NCI-H2029 (cell line): Measurements from ENCODE around the gene PGAP2.
"Not testable (repeated sequence)": the region's sequence is repeated elsewhere in the genome, so short reads cannot be mapped to it uniquely, and the experiment has no call there.

Experiments
- DNase-seq: peaks from one replicate; lab custom pipeline; 2025; lab: John Stamatoyannopoulos, UW

PGAP2 gene

DNA sequence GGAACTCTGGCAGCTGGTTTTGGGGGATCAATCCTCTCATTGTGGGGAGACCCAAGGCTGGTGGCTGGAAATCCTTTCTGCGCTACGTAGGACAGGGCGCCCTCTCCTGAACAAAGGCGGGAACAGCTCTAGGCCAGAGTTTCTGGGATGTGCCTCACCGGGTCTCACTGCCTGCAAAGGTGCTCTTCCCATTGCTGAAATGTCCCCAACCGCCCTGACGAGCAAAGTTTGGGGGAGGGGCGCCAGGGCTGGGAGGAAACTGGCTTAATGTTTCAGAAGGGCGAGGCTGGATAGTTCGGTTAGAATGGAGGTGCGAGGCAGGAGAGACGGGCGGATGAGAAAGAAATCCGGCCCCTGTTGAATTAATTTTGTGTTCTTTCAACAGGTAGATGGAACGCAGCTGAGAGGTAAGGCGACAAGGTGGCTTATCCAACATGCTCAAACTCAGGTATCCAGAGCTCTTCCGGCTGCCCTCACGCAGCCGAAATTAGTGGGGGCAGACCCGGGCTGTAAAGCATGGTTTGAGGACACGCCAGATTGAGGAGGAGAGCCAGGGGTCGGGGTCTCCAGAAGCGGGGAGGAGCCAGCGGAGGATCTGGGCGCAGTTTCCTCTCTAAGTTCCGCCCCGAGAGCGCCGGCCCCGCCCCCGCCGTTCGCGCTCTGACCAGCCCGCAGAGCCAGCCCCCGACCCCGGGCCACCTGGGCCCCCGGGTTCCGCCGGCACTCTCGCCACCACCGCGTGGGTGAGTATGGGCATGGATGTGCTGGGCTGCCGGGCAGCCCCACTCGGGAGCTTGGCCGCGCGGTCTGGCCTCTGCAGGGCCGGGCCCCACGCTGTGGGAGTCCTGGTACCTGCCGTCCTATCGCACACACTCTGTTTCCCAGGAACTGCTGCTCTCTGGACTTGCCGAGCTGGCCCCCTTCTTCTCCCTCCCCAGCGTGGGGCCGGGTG, at the start of gene PGAP2:
PGAP2 (plus strand) TSS at position 652 of the 952 bp plus-strand sequence. CDS start 2,700 bp downstream, outside the sequence.
- peak; percentile 47 for DNase-seq

DNA sequence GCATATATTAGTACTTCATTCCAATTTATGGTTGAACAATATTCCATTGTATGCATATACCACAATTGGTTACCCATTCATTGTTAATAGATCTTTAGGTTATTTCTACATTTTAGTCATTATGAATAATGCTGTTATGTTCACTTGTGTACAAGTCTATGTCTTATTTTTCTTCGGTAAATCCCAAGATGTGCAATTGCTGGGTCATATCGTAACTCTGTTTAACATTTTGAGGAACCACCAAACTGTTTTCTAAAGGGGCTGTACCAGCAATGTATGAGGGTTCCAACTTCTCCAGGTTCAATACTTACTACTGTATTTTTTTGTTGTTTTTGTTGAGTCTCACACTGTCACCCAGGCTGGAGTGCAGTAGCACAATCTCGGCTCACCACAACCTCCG, 44.1 kb upstream of the PGAP2 start:
- DNase-seq: no peak

DNA sequence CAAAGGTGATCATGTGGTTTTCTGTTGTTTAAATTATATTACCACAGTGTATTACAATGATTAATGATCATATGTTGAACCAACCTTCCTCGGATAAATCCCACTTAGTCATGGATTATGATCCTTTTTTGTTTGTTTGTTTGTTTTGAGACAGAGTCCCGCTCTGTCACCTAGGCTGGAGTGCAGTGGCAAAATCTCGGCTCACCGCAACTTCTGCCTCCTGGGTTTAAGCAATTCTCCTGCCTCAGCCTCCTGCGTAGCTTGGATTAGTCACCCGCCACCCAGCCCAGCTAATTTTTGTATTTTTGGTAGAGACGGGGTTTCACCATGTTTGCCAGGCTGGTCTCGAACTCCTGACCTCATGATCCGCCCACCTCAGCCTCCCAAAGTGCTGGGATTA, 41.5 kb upstream of the PGAP2 start:
- DNase-seq: not testable (repeated sequence)

DNA sequence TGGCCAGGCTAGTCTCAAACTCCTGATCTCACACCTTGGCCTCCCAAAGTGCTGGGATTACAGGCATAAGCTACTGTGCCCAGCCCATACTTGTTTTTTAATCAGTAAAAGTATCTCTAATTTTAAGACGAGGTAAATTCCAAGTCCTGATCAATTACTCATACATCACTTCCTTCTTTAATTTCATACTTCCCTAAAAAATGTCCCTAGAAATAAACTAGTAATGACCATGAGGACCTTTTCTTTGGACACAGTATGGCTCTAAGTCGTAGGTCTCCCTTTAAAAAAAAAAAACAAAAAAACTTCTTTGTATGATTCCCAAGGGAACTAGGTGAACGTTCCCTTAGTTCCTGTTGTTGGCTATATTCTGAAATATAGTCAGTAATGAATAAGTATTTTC, 40.8 kb upstream of the PGAP2 start:
- no peak for DNase-seq

DNA sequence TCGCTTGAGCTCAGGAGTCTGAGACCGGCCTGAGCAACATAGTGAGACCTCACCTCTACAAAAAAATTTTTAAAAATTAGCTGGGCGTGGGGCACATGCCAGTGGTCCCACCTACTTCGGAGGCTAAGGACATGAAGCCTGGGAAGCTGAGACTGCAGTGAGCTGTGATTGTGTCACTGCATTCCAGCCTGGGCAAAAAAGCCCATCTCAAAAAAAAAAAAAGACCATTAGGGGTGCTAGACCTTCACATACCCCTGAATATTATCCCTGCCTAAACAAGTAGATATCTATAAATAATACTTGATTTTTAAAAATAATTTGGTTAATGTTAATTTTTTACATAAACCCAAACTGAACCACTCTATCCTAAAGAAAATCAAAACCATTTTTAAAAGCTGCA, 35.2 kb upstream of the PGAP2 start:
- DNase-seq: no peak

DNA sequence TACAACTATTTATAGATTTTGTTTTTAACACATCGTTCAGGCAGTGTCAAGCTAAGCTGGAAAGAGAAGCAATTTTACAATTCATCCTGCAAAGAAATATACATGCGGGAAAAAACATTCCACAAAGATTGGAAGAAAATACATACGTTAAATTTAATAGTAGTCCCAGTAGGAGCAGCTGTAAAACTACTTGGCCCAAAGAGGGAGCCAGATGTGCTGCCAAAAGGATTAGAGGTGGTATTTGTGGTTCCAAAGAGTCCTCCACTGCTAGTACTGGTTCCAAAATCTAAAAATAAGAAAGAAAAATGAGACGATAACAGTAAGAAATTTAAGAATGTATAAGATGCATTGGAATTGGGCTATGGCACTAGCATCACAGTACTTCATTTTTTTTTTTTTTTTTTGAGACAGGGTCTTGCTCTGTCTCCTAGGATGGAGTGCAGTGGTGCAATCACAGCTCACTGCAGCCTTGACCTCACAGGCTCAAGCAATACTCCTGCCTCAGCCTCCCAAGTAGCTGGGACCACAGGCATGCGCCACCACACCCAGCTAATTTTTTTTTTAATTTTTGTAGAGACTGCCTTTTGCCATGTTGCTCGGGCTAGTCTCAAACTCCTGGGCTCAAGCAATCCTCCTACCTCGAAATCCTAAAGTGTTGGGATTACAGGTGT, 32.5 kb upstream of the PGAP2 start:
- no peak for DNase-seq

DNA sequence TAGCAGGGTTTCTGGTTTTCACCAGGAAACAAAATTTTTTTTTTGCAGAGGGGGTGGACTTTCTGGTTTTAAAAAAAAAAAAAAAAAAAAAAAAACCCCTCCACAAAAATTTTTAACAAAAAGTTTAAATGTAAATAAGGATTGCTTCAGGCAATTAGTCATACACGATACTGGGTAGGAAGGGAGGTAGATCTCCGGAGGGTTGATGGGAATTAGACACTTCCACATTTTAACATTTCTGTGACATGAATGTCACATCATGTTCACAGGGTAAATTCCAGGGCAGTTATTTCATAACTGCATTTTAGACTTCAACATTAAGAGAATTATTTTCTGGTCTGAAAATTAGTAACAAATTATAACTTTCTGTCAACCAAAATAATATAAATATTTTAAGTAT, 26.9 kb upstream of the PGAP2 start:
- DNase-seq: no peak

DNA sequence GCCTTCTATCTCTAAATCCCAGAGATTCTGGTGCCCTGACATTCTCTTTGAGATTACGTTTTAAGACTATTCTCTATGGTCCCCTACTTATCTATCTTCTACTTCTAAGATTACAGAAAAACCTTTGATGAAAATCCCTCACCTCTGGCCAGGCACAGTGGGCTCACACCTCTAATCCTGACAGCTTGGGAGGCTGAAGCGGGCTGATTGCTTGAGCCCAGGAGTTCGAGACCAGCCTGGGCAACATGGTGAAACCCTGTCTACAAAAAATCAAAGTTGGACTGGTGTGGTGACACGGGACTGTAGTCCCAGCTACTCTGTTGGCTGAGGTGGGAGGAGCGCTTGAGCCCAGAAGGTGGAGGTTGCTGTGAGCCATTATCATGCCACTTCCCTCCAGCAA, 25.4 kb upstream of the PGAP2 start:
- no peak for DNase-seq

DNA sequence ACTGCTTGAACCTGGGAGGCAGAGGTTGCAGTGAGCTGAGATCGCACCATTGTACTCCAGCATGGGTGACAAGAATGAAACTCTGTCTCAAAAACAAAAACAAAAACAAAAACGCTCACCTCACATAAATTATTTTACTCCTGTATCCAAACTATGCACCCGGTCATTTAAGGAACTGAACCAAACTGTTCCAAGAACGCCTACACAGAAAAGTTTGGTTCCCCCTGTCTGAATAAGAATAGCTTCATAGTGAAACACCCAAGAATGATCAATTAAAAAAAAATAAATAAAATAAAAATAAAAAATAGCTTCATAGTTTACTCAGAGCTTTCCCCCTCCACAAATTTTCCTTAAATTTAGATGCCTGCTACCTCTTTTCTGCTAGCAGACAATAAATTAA, 24.7 kb upstream of the PGAP2 start:
- DNase-seq: no peak

DNA sequence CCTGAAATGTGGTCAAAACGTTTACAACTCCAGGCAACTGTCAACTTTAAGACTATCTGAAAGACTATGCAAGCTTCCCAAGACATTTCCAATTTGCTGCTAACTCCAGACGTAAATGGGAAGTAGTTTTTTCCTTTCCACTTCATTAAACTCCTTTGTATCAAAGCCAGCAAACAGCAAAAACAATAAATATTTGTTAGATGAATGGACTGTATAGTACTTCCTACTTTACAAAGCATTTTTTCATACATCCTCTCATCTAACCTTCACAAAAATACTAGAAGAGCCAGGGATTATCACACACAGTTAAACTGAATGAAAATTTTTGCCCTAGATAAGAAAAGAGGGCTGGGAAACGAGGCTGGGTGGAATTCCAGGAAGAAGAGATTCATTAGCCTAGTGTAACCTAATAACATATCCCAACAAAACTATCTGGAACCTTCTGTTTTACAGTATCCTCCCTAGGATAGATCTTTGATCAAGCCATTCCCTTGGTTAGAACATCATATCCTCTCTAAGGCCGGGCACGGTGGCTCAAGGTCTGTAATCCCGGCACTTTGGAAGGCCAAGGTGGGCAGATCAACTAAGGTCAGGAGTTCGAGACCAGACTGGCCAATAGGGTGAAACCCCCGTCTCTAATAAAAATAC, 21.5 kb upstream of the PGAP2 start:
- DNase-seq: no peak

DNA sequence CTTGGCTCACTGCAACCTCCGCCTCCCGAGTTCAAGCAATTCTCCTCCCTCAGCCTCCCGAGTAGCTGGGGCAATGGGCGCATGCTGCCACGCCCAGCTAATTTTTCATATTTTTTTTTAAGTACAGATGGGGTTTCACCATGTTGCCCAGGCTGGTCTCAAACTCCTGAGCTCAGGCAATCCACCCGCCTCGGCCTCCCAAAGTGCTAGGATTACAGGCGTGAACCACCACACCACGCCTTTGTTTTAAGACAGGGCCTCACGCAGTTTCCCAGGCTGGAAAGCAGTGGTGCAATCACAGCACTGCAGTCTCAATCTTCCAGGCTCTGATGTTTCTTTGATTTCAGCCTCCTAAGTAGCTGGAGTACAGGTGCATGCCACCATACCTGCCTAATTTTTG, 14.0 kb upstream of the PGAP2 start:
- not testable (repeated sequence) for DNase-seq

DNA sequence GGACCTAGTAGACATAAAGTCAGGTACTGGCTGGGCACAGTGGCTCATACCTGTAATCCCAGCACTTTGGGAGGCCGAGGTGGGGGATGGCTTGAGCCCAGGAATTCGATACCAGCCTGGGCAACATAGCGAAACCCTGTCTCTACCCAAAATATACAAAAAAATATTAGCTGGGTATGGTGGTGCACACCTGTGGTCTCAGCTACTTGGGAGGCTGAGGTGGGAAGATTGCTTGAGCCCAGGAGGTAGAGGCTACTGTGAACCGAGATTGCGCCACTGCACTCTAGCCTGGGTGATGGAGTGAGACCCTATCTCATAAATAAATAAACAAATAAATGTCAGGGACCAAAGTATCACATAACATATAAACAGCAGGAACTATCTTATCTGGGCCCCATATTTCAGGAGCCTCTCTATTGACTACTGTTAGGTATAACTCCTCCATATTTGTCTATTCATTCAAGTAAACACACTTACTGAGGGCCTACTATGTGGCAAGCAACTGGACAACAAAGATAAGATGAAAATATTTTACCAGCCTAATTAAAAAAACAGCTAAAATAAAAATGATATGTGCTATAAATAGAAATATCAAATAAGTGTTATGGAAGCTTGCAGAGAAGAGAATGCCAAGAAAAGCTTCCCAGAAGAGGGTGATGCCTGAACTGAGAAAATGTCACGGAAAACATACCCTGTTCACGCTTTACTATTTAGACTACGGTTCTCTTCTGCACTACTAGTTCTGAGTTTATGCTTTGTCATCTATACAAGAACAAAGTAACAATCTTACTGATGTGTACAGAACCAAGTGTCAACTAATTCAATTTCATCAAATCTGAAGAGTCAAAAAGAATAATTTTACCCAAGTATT, 13.0 kb upstream of the PGAP2 start:
- DNase-seq: no peak

DNA sequence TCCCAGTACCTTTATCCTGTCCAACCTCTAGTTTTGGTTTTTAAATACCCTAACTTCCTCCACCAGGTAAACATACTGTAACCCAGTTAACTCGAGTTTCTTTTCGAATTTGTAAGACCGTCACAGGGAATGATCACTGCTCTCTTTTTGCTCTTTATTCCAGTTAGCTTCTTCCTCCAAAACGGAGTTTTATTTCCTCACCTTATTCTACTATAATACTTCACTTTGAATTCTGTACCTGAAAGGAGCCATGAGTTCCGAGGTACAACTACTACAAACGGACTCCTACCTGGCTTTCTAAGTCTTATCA, 12.4 kb upstream of the PGAP2 start:
- no peak for DNase-seq

DNA sequence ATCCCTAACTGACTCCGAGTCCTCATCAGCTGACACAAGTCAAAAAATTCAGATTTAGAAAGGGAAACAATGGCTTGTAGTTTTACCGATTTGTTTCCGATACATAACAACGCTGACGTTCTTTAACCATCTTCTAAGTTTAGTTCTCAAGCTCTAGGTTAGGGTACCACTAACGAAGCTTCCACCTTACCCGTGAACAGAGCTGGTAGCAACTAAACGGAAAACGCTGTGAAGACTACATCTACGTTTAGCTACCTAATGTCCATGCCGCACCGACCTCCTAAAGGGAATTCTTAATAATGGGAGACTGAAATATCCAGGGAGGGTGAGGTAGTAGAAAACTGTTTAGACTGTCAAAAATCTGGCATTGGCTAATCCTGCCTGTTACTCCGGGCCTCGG, 12.0 kb upstream of the PGAP2 start:
- DNase-seq: no peak

DNA sequence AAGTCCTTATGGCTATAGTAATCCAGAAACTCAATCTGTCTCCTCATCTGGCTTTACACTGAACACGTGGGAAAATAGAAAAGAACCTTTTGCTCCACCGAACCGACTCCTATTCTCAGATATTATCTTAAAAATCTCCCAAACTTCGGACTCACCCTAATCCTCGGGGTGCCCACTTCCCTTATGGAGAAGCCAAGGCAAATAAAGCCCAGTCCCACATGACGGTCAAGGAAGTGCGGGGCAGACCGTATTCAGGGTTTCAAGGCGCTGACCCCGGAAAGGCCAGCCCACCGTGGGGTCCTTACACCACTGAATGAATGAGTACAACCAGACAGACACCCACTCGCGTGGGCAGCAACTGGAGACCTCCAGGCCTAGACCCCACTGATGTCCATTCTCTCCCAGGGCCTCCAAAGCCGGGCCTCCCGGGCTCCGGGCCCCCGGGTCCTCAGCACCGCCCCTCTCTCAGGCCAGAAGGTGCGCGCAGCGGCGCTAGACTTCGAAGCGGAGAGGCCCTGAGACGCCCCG, 11.5 kb upstream of the PGAP2 start:
- peak; percentile 47 for DNase-seq

DNA sequence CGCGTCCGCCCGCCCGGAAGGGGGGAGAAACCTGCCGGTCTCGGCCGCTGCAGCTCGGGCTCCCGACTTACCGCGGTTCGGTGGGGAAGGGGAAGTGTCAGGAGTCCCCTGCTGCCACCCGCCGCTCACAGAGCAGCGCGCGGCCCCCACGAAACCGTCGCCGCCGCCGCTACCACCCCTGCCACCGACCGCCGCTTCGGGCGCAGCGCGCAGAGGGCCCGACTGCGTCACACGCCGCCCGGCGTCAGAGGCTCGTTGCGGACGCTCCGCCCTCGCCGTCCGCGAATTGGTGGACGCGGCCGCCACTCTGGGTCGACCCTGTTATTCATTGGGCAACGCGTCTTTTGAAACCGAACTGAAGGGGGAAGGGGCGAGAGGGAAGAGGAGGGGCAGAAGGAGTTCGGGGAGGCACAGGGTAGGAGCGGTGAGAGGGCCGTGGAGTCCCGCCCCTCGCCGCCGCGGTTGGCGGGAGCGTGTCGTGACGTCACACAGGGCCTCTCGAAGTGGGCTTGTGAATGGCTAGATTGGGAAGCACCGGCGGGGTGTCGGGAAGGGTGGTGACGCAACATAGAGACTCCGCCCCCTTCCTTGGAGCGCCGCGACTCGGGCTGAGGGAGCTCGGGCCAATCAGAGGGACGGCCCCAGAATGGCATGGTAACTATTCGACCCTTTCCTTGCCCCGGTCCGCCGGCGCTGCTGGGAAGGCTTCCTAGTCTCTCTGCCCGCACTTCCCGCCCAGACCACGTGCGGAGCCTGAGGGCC, 10.8 kb upstream of the PGAP2 start, which contains the start of gene NUP98:
NUP98 (minus strand) TSS at position 226 of the 762 bp plus-strand sequence. CDS start 15,437 bp downstream, outside the sequence.
- DNase-seq: peak; percentile 100

DNA sequence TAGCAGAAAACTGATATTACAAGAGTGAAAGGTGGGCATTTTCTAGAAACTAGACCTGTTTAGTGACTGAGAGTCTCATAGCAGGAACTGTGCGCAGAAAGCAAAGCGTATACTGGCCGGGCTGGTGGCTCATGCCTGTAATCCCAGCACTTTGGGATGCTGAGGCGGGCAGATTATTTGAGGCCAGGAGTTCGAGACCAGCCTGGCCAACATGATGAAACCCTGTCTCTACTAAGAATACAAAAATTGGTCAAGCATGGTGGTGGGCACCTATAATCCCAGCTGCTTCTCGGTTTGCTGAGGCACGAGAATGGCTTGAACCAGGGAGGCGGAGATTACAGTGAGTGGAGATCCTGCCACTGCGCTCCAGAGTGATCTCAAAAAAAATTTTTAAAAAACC, 9.2 kb upstream of the PGAP2 start:
- no peak for DNase-seq

DNA sequence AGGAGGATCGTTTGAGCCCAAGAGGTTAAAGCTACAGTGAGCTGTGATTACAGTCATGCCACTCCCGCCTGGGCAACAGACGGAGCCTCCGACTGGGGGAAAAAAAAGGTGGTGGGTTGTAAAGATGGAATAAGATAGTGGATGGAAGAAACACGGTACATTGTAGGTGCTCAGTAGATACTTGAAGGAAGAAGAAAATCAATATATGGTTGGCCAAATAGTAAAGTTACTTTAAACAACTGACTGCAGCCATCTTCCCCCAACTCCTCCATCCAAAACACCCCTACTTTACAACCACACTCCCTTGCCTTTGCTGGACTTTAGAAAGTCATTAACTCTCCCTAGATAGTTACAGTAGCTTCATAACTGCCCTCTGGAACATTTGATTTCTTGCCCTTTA, 8.5 kb upstream of the PGAP2 start:
- DNase-seq: no peak

DNA sequence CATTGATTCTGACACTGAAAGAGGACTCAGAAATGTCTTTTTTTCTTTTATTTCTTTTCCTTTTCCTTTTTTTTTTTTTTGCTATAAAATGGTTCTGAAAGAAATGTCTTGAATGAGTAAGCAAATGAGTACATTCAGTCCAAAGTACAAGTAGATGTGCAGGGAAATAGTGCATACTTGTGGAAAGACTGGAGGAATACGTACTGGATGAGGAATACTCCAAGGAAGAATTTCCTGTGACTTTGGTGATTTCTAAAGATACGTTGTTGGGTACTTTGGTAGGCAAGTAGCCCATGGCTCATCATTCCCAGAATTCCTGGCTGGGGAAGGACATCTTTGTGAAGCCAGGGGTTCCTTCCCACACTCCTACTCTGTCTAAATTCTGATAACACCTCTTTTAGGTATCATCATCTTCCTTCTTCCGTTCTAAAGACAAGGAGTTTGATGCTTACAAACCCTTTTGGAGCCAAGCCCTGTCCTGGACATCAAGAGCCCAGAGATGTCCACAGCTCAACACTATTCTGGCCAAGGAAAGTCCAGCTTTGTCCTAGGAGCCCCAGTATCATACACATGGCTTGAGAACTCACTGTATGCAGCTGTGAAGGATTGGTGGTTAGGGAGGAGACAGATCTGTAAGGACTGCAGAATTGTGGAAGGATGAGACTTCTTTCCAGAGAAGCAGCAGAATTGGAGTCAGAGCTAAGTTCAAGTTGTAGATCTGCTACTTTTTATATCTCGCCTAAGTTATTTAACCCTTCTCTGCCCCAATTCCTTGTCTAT, 6.2 kb upstream of the PGAP2 start:
- DNase-seq: no peak
